HS-27A (cell line): ENCODE measurements around the gene DCD.
"Not testable (repeated sequence)": the region's sequence is repeated elsewhere in the genome, so short reads cannot be mapped to it uniquely, and the experiment has no call there.

Experiments
- DNase-seq: peaks from one replicate; pipeline ENCODE4 v3.0.0-alpha.2; 2012; ENCODE audit warnings: low read depth, missing footprints

The DCD gene, protein sequence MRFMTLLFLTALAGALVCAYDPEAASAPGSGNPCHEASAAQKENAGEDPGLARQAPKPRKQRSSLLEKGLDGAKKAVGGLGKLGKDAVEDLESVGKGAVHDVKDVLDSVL

DNA sequence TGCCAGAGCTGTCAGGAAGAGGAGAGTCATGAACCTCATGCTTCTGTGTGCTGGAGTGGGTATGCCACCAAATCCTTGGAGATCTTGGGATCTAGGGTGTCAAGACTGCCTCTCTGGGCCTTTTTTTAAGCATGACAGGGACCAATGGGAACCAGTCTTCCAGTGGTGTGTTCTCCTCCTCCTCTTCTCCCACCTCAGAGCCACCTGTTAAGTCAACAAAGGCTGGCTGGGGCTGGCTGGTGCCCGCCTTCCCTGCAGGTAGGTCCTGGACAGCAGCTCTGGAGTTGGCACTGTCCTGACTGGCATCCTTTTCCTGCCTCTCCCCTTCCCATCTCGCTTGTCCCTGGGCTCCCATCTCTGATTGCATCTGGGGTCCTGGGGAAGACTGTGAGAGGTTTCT, at the start of gene DCD:
Gene DCD (minus strand): TSS at position 101 of the 400 bp plus-strand sequence. CDS start 62 bp downstream, at position 39.
- no peak for DNase-seq

DNA sequence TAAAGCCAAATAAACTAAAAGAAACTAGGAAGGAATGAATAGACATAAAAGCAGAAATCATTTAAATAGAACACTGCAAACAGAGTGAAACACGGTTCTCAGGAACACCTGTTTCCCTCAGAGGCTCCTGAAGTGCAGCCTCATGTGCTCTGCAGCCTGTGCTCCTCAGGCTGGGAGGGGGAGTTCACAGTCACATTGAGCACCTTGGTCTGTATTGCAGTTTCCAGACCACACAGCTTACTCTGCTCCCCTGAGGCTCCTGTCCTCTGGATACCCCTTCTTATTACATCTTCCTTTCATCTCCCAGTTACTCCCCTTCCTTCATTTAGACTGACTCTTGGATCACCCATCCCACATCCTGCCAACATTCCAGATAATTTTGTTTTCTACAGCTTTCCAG, 49.7 kb upstream of the DCD start:
- no peak for DNase-seq

DNA sequence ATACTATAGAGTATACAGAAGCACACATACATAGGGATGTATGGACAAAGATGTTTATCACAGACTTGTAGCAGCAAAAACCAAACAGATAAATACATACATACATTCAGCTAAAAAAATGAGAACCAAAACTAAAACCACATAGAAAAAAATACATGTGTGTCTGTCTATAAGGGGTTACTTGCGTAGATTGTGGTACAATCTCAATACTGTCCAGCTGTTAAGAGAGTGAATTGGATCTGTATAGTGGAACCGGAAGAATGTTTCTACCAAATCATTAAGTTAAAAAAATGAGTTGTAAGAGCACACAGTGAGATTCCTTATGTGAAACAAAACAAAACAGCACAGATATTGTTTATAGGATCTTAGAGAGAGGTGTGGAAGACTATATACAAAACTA, 44.2 kb upstream of the DCD start:
- DNase-seq = no peak

DNA sequence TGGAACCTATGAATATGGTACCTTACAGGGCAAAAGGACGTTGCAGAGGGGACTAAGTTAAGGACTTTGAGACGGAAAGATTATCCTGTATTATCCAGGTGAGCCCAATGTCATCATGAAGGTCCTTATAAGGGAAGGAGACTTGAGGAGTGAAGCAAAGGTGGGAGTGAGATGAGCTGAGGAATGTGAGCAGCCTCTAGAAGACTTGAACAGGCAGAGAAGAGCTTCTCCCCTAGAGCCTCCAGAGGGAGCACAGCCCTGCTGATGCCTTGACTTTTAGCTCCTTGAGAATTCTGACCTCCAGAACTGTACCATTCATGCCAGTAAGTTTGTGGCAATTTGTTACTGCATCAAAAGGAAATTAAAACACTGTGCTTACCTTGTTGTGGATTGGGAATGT, 41.8 kb upstream of the DCD start:
- DNase-seq = no peak

DNA sequence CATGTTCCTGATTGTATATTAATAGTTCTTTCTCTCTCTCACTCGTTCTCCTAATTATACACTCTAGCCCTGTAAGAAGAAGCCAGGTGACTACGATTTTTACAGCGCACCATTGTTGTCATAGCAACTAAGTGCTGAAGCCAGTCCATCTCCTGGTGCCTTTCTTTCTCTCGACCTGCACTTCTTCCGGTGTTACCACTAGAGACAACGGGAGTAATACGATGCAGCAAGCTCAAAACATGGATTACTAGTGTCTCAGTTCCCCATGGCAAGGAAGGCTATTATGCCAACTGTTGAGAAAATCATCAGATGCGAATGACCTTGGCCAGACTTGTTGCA, 40.8 kb upstream of the DCD start:
- no peak for DNase-seq

DNA sequence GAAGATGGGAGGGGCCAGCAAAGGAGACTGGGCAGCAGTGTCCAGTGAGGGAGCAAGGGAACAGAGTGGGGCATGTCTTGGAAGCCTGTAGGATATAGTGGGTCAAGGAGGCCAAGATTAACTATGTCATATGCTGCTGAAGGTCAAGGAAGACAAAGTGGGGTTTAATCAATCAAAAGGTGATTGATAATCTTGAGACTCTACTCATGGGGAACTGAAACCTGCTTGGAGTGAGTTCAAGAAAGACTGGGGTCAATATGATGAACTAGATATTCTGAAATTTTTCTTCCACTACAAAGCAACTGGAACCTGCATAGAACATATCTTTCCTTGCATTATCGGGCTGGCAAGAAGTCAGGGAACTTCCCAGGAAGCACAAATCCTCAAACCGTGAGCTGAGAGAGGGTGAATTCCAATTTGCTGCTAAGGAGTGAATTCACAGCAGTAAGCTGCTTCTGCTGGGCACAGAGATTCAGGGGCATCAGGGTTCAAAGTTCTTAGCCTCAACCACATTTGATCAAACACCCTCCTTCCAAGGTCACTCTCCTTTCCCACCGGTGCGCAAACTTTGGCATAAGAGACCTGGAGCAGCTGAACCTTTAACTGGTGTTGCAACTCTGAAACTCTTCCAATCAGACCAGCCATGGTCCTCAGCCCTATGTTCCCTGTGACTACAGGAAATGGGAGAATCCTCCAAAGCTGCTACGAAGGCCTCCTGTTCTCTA, 40.3 kb upstream of the DCD start:
- DNase-seq = no peak

DNA sequence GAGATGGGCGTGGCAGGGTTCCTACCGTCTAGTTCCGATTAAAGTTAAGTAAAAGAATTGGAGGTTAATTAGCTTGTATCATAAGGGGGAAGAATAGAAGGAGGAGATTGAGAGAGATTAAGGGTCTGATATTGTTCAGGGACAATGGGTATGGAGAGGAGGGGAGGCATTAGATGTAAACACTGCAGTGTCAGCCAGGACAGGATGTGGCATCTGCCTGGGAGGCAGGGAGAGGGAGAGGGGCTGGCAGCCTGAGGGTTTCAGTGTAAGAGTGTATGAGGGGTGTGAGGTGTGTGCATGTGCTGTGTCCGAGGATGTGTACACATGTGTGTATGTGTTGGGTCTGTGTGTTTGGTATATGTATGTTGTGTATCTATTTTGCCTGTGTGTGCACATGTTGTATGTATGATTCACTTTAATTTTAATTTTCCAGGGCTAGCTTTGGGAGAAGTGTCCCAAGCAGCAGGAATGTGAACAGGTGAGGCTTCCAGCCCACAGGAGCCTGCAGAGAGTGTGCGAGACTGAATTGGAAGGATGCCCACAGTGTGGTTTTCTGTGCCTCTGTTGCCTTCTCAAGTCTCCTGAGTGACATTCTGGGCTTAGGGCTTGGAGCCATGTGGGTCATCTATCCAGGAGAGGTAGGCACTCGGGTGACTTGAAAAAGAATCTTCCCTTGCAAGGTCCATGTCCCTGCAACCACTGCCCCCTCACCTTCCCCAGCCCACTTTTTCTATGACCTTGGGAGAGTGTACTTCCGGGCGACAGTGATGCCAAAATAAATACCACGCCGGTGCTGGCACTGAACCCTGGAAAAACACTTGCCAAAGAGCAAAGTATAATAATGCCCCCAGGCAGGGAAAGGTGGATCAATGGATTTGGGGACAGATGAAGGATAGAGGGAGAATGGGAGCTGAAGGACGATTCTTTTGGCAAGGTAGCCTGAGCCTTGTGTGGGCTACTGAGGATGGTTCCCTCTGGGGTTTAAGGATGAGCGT, 36.8 kb upstream of the DCD start:
- no peak for DNase-seq

DNA sequence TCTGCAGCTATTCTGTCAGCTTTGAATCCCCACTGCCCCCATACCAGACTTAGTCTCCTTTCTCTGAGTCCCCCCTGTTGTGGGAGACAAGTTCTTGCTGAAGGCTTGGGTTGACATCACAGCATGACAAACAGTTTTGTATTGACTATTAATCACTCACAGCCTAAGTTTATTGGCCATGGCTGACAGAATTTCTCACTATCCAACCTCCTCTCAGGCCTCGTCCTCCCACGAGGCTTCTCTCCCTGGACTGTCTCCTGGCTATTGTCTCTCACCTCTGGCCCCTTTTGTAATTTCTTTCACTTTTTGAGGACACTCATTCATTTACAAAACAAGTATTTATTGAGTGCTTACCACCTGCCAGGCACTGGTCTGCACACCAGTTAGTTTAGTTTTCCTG, 35.2 kb upstream of the DCD start:
- no peak for DNase-seq

DNA sequence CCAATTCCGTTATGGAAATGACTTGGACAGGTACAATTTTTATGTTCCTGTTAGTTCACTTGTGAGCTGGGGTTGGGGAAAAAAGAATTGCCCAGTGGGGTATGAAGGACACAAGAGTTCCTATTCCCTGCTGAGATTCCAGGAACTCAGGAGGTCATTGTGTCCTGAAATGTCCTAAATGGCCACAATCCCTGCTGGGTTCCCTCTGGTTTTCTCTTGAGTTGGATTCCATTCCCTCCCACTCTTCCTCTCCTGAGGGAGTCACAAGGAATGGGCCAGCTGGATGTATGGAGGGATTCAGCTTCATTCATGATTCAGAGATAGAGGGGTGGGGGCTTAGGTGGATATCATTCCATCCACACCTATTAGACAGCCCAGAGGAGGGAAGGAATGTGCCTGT, 34.5 kb upstream of the DCD start:
- DNase-seq = no peak

DNA sequence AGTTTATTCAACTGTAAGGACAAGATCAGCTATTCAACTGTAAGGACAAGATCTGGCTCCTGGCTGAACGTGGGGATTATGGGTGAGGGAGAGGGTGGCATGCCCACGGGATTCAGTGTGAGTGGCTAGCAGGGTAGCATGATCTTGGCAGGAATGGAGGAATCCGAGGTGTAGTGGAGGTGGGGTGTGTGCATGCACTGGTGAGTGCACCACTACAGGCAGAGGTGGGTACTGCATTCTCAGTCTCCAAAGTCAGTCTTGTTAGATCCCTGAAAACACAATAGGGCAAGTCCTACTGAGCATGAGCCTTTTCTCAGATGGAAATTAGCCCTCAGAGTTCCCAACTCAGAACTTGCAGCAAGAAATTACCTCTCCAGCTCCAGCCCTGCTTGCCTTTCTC, 32.2 kb upstream of the DCD start:
- DNase-seq = no peak

DNA sequence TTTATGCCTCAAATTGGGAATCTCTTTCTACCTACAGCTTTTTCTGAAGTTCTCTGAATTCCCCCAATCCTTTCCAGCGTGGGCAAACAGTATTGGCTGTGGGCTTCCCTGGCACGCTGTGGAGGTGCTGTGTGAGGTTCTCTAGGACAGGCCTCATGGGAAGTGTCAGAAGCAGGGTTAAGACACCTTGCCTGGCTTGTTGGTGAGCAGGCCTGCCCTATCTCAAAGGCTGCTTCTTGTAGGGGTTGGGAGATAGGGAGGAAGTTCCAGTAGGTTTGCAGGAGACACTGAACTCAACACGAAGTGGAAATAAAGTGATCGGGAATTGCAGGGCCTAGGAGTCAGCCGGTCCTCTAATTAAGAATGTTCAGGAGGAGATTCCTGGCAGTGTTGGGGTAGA, 30.0 kb upstream of the DCD start:
- DNase-seq = no peak

DNA sequence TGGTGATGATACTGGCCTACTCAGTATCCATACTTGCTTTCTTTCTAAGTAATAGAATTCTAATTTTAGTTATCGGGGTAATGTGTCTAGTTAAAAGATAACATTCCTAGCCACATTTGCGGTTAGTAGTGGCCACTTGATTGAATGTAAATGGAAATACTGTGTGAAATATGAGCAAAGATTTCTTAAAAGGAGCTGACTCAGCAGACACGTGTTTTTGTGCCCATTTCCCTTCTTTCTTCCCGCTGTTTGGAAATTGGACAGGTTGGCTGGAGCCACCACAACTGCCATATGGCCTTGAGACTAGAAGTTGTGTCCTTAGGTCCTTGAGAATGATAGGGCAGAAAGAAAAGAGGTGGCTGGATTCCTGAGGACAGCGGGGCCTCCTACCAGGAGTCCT, 19.8 kb upstream of the DCD start:
- no peak for DNase-seq

DNA sequence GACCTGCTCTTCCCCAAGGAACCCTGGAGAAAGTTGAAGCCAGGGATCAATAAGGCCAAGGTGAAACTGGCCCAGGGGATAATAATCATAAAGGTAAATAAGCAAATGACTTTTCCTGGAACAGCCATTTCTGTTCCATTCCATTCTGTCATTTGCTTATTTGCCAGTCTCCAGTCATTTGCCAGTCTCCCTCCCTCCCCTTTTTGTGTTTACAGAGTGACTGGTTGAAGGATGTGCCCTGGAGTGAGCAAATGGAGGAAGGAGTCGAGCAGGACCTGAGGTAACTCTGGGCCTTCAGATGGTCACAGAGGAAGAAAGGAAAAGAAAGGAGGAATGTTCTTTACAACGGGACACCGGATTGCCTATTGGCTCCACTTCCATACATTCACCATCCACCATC, 17.8 kb upstream of the DCD start:
- DNase-seq = no peak

DNA sequence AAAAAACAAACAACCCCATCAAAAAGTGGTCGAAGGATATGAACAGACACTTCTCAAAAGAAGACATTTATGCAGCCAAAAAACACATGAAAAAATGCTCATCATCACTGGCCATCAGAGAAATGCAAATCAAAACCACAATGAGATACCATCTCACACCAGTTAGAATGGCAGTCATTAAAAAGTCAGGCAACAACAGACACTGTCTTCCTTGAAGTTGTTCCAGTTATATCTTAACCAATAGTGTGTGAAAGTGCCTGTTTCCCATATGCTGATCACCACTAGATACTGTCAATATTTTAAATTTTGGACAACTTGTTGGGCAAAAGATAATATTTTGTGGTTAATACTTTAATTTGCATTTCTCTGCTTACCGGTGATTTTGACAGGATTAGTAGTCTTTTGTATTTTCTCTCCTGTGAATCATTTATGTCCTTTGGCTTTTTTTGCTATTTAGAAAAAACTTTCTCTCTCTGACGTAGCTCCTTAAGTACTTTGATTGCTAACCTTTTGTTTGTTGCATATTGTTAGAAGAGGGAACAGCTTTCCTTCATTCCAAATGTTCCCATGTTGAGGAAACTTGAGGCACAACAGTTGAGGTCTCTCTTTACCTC, 17.0 kb upstream of the DCD start:
- not testable (repeated sequence) for DNase-seq

DNA sequence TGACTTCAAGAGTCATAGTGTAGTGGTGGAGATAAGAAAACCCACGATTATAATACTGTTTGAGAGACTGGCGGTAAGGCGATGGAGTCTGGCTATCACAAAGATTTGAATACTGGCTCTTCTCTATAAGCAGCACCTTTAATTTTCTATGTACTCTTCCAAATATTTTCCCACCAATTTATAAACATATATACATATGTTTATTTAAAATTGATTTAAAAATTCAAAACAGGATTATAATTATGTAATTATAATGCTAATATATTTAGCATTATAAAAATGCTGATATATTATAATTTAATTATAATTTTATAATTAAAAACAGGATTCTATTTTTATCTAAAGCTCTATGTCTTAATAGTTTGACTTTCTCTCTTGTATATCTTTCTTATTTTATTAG, 15.4 kb upstream of the DCD start:
- DNase-seq = no peak

DNA sequence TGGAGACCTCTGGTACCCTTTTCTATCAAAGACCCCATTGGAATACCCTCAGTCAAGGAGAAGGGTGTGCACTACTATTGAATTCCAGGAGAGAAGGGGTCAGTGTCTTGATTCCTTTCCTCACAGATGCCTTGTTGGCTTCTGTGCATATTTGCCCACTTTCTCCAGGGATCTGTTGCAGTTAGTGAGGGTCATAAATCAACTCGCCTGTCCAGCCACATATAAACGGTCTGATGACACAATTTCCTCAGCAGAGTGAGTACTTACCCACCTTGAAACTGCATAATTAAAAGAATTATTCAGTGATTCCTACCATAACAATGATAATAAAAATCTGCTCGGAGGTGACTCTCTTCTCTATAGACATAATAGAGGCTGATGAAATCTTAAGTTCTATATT, 13.9 kb upstream of the DCD start:
- DNase-seq = no peak

DNA sequence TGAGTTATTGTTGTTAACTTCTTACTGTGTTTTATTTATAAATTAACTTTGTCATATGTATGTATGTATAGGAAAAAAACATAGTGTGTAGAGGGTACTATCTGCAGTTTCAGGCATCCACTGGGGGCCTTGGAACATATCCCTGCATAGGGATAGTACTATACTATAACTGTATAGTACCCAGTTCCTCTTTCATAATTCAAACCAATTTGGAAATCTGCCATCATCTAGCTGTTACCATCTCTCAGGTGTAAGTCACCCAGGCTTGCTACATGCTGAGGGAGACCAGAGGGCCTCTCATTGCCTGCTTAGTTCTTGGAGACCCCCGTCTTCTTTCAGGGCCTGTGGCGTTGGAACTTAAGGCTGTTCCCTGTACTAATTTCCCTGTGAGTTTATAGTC, 12.9 kb upstream of the DCD start:
- no peak for DNase-seq

DNA sequence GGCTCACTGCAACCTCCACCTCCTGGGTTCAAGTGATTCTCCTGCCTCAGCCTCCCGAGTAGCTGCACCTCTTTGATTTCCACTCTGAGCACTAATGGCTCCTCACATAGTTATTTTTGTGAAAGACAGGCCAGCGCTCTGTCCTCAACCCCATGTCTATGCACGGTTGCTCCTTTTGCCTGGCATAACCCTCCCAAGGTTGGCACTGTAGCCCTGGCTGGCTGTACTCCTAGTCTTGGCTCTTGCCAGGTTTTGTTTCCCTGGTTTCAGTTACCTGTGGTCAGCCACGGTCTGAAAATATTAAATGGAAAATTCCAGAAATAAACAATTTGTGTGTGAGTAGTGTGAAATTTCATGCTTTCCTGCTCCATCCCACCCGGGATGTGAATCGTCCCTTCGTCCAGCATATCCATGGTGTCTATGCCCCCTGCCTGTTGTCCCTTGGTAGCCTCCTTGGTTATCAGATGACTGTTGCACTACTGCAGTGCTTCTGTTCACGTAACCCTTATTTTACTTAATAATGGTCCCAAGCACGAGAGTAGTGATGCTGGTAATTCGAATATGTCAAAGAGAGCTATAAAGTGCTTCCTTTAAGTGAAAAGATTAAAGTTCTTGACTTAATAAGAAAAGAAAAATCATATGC, 12.3 kb upstream of the DCD start:
- DNase-seq = no peak

DNA sequence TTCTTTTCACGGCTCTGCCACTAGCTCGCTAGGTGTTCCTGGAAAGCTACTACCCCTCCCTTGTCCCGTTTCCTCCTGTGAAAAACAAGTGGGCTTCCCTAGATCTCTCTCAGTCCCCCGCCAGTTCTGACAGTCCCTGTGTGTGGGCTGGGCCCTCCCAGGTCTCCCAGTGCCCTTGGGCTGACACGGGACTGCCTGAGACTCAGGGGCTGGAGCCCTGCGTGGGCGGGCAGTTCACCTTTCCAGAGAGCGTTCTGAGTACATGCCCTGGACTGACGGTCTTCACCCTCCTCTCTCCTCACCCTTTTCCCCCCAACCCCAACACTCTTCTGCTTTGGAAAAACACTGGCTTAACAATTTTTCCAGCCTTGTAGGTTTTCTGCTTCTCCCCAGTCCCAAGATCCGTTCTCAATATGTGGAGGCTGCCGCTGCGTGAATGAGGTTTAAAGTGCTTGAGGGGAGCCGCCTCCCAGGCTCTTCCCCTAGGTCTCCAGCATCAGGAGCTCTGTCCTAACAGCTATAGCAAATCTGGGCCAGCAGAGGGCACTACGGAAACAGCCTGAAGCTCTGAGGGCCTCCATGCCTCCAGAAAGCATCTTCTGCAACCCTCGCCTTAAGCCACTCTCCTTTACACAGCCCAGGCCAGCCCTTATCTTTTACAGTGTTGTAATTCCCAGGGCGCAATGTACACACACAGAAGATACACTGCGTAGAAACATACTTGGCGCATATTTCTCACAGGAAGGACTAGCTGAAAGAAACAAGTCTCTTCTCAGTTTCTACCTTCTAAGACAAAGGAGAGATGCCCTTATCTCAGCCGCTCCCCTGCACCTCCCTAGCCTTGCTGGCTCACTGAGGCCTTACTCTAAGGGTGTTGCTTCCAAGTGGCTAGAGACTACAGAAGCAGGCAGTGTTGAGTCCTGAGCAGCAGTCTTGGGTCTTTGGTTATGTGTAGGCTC, 10.4 kb upstream of the DCD start:
- DNase-seq = peak; percentile 3

DNA sequence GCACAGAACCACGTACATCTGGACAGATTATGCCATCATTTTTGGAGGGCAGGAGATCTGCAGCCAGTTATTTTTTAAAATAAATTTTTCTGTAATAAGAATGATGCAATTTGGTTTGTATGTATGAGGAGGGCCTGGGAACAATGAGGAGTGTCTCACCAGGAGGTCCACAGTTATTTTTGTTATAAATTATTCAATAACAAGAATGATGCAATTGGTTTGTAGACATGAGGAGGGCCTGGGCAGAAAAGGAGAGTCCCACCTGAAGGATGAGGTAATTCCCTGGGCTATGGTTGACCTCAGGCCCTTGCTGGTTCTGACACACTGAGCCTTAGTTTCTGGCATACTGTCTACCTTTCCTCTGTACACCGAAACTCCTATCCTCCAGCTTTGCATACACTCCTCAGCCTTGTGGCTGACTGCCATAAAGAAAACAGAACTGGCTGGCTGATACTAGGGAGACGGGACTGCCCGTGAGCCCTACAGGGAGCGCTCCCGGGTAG, 9.0 kb upstream of the DCD start:
- no peak for DNase-seq

DNA sequence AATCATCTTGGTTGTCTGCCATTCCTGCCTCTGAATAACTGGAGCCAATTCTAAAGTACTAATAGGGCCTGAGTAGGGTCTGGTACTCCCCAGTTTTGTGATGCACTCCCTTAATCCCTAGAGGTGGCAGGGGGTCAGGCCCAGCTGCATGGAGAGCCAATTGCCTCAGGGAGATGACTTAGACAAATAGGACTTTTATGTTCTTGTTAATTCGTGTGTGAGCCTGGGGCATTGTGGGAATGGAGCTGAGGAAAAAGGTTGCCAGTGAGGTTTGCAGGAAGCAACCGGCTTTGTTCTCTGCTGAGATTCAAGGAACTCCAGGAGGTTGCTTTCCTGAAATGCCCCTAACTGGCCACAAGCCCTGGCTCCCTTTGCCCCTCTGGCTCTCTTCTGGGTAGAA, 6.8 kb upstream of the DCD start:
- no peak for DNase-seq
